DMS79 (cell line): ENCODE results near the gene RPL37.
A peak's percentile ranks its signal among the peaks of the same experiment; 100 is the strongest.
"Not testable (repeated sequence)": the region's sequence is repeated elsewhere in the genome, so short reads cannot be mapped to it uniquely, and the experiment has no call there.

ENCODE experiments used
- DNase-seq: peaks from one replicate; lab custom pipeline; 2025; lab: John Stamatoyannopoulos, UW

The RPL37 gene

DNA sequence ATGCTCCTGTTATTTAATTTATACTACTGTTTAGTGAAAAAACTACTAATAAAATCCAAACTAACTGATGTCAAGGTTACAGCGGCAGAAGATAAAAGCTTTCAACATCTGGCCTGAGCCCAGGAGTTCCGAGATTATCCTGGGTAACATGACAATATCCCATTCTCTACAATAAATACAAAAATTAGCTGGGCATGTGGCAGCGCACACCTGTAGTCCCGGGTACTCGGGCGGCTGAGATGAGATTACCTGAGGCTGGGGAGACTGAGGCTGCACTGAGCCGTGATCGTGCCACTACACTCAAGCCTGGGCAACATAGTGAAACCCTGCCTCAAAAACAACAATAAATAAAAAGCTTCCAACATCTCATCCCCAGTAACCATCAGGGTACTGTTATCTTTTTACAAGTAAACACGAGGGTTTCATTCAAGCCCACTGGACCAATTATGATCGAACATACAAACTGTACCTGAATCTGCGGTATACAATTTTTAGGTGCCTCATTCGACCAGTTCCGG lies 1.3 kb downstream of the RPL37 start:
- no peak for DNase-seq

GRCh38 chr5:40832345-40832744 lies 2.7 kb downstream of the RPL37 start:
- no peak for DNase-seq

DNA sequence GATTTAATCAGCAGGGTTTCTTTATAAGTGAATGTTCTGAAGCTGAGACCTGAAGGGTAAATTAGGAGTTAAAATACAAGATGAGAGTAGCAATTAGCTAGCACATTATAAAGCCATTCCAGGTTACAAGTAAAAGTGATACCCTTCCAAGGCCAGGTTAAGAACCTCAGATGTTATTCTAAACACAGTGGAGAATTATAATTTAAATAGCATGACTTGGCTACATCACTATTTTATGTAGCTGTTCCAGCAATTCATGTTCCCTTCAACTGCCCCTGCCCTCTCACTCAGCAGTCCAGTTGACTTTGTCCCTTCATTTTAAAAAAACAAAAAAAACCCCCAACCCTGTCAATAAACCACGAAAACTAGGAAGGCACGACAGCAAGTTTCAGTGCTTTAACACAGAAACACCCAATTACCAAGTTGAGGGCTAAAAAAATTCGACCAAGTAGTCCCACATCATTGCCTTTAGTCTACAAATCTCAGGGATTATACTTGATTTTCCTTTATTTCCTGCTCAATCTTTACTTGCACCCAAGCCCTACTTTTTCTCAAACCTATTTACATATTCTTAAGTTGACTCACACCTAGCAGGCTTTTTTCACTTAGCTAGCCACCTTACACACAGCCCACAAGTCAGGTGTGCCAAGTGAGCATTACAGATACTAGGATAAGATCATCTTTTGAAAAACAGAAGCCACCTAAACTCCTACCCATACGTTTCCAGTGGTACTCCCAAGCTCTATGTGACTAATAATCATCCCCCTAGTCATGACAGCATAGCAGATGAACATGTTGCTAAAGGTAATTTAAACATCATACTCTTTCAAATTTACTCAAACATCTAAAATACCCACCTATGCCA lies 3.4 kb downstream of the RPL37 start:
- no peak for DNase-seq

- no peak for DNase-seq
These were observed 5.1 kb downstream of the RPL37 start for GRCh38 chr5:40829748-40830533.

DNA sequence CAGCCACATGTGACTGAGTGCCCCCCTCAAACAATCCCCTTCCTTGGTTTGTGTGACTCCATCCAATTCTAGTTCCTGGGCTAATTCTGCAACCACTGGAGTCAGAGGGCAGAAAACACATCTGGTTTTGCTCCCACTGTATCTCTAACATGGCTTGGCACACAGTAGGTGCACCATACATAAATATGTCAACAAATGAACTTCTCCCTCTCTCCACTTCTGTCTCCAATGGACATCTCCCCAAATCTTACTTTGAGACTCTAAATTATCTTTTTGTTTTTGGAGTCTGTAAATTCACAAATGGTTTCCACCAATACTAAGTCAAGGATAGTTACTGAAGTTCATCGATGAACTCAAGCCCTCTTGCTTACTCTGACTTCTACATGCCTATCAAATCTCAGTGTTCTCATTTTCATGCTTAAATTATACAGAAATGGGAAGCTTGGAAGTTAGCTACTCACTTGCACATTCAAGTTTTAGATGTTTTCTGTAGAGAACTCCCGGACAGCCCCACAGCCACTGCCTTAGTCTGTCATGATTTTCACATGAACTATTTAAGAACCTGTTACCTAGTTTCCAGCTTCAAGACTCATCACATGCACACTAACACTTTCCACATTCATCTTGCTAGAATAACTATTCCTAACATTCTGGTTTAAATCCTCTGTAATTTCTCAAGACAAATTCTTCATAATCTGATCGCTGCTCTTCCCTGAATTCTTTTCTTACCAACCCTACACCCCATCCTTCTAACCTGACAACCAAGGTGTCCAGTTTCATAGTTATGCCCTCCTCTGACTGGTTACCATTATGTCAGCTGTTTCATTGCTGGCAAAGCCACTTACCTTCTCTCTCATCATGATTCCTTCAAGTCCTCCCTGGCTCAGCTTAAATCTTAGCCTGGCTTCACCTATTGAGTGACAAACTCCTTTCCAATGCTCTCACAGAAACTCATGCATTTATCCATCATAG lies 6.0 kb downstream of the RPL37 start:
- DNase-seq, result no peak

DNA sequence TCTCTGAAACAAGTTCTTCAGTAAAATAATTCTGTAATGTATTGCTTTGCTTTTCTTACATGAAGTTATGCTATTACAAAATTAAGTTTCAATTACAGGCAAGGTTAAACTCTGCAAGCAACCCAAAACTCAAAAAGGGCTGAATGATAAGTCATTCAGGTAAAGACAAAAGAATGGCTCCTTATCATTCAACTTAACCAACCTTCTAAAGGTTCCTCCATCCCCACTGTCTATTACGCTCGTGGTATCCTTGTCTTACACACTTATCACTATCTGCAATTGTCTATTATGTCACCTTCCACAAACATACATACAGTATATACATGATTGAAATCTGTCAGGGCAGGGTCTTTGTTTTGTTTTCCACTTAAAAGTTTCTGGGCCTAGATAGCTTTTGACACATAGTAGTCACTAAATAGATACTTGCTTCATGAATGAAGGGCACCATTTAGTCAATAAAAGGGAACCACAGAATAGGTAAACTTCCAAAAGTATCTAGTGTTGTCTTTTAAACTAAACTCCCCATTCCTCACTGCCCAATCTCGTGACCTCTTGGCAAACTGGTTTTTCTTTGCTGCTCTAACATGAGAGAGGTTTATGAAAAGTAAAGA lies 6.9 kb downstream of the RPL37 start:
- DNase-seq, result no peak

GRCh38 chr5:40827188-40827977 lies 7.6 kb downstream of the RPL37 start:
- no peak for DNase-seq

- no peak for DNase-seq
These were observed 8.4 kb downstream of the RPL37 start for GRCh38 chr5:40826489-40827187.

- DNase-seq, result not testable (repeated sequence)
These were observed 9.5 kb downstream of the RPL37 start for GRCh38 chr5:40825461-40826043.

- DNase-seq, result no peak
These were observed 11.6 kb downstream of the RPL37 start for GRCh38 chr5:40823459-40823858.

GRCh38 chr5:40813698-40814281 lies 21.2 kb downstream of the RPL37 start:
- no peak for DNase-seq

DNA sequence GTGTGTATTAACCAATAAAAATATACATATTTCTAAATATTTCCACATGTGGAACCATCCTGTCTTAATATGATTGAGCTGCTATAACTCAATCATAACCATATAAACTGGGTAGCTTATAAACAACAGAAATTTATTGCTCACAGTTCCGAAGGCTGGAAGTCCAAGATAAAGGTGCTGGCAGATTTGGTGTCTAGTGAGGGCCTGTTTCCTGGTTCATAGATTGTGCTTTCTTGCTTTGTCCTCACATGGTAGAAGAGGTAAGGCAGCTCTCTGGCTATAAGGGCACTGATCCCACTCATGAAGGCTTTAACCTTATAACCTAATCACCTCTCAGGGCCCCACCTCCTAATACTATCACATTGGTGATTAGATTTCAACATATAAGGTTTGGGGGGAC lies 22.9 kb downstream of the RPL37 start:
- no peak for DNase-seq

DNA sequence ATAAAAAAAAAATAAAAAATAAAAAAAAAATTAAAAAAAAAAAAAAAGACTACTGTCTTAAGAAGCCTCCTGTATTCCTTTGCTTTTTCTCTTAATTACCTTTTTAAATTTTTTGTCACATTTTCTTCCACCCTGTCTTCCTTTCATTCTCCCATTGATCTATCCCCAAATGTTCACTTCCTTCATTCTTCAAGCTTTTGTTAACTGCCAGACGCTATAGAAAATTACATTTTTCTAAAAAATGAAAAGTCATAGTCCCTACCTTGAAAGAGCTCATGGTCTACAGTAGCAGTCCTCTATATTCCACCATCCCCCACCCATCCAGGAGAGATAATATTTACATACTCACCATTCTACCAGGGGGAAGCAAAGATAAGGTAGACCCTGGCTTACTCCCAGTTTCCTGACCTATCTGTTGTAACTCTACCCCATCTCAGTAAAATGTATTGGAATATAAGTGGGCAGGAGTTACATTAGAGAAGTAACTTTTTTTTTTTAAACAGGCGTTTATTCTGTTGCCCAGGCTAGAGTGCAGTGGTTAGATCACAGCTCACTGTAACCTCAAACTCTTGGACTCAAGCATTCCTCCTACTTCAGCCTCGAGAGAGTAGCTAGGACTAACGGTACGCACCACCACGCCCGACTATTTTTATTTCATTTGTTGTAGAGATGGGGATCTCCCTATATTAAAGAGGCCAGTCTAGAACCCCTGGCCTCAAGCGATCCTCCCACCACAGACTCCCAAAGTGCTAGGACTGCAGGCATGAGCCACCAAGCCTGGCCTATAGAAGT lies 33.1 kb downstream of the RPL37 start:
- no peak for DNase-seq

DNA sequence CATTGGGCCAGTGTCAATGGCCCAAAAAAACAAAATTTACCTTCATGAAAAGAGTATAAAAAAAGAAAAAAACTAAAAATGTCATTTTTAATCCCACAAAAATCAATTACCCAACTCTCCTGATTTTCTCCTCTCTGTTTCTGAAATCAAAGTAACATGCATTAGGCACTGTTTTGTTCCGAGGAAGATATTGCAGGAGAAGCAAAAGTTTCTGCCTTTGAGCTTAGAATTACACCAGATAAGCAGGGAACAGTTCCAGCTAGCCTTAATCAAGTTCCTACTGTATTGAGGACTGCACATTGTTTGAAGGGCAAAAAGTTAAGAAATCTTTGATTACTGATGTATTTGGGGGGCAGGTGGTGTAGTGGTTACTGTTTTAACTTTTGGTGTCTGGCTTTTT lies 35.8 kb downstream of the RPL37 start:
- no peak for DNase-seq

GRCh38 chr5:40798801-40799210 lies 36.2 kb downstream of the RPL37 start:
- DNase-seq, result no peak

GRCh38 chr5:40798012-40798800 lies 36.8 kb downstream of the RPL37 start, which contains the start of gene PRKAA1:
PRKAA1 (minus strand) TSS chr5:40798374; CDS start chr5:40798189, 185 bp downstream.
- DNase-seq, result peak; percentile 44

- no peak for DNase-seq
These were observed 37.6 kb downstream of the RPL37 start for GRCh38 chr5:40797273-40798011.
